Amniotic epithelial cell (primary cell): ENCODE measurements around the gene TULP3.

Source experiments
- DNase-seq: peaks from one replicate; pipeline ENCODE4 v3.0.0-alpha.2; 2010; ENCODE audit warnings: low read depth

The TULP3 gene

DNA sequence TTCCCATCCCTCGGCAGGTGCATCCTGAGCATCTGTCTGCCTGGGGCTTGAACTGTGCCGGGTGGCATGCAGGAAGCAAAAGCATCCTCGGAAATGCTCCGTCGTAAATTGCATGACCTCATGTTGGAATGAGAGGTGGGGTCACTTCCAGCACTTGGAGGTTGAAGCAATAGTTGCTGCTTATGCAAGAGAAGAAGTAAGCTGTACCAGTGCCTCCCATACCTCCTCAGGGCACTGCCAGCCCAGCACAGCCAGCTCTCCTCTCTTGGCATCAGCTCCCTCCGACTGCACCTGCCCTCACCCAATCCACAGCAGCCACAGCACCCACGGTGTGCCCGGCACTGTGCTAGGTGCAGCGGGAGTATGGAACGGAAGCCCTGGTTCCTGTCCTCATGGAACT, 80.1 kb downstream of the TULP3 start:
- peak; percentile 73 for DNase-seq

DNA sequence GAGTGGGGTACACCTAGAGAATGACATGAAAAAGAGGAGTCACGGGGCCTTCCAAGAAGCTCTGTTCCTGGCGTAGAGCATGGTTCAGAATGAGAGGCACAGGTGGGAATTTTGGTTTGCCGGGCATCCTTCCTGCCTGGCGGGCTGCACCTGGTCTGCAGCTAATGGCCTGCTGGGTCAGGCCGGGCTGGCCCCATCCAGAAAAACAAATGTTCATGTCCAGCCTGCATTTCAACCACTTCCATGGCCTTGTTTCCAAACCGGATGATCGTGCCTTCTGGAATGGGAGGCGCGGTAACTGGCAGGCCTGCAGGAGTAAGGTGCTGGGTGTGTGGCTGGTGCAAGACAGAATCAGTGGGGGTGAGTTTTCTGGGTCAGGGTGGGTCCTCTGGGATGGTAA, 82.9 kb downstream of the TULP3 start:
- DNase-seq: no peak

GRCh38 chr12:2974560-2974971, 83.9 kb downstream of the TULP3 start:
- DNase-seq: peak; percentile 27

DNA sequence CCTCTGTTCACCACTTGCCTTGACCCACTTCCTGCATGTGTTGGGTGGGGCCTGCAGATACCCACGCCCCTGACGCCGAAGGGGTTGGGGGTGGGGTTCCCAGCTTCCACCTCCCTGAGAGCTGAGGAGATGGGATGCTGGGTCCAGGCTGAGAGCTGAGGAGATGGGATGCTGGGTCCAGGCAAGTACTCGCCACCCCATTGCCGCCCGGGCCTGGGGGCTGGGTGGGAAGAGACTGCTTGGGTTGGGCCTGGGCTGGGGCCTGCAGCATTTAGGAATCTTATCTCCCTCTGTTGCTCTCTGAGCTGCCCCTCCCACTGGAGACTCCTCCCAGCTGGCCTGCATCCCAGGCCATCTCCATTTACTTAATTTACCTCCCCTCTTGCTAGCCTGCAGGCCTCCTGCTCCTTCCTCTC, 85.9 kb downstream of the TULP3 start:
- DNase-seq: no peak

GRCh38 chr12:2977776-2978175, 87.1 kb downstream of the TULP3 start:
- DNase-seq: no peak

DNA sequence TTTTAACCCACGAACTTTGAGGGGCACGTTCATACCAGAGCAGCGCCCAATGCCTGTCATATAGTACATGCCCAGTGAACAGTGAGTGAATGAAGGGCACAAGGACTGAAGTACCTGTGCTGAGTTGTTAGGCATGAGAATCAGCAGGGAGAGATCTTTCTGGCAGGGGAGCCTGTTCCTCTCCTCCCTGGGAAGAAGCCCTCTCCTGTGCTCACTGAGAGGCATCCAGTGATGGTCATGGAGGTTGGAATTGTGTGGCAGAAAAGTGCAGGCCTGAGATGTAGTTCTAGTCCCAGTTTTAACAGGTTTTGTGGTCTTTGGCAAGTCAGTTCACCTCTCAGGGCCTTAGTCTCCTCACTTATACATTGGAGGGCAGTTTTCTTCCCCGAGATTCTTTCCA, 89.1 kb downstream of the TULP3 start:
- no peak for DNase-seq

DNA sequence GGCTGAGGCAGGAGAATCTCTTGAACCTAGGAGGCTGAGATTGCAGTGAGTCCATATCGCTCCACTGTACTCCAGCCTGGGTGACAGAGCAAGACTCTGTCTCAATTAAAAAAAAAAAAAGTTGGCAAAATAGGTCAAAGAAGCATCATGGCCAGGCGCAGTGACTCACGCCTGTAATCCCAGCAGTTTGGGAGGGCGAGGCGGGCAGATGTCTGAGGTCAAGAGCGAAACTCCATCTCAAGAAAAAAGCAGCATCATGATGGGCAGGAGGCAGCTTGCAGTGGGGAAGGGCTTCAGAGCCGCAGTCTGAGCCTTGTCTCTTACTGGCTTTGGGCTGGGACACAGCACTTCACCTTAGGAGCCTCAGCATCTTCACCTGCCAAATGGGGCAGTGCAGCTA, 89.9 kb downstream of the TULP3 start:
- no peak for DNase-seq

GRCh38 chr12:2982361-2982760, 91.7 kb downstream of the TULP3 start:
- no peak for DNase-seq

DNA sequence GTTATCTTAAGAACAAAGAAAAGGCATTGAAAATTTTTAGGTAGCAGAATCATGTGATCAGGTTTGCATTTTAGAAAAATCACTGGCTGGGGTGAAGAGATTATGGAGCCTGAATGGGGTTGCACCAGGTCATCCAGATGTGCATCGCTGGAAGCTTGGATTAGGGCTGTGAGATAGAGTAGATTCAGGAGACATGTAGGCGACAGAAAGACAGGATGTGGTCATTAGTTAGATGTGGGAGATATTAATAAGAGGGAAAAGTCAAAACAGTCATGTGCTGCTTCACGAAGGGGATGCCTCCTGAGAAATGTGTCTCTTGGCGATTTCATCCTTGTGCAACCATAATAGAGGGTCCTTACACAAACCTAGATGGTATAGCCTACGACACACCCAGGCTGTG, 93.6 kb downstream of the TULP3 start:
- no peak for DNase-seq

DNA sequence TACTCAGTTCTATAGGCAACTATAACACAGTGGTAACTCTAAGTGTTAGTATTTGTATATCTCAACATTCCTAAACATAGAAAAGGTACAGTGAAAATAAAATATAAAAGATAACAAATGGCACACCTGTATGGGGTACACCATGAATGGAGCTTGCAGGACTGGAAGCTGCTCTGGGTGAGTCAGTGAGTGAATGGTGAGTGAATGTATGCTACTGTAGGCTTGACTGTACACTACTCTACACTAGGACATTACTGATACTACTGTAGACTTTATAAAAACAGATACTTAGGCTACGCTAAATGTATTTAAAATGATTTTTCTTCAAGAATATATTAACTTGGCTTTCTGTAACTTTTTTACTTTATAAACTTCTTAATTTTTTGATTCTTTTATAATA, 94.0 kb downstream of the TULP3 start:
- no peak for DNase-seq

DNA sequence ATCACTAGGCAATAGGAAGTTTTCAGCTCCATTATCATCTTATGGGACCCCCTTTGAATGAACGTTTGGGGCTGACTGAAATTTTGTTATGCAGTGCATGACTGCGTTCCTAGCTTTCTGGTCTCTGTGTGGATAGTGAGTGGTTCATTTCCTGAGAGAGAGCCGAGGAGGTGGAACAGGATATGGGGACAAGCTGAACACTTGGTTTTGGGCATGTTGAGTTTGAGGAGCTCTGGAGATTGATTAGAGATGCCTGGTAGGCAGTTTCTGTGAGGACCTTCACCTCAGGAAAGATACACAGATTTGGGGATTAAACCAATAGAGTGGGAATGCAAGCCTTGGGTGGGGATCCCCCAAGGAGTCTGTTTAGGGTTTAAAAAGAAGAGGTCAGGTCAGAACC, 96.2 kb downstream of the TULP3 start:
- no peak for DNase-seq

DNA sequence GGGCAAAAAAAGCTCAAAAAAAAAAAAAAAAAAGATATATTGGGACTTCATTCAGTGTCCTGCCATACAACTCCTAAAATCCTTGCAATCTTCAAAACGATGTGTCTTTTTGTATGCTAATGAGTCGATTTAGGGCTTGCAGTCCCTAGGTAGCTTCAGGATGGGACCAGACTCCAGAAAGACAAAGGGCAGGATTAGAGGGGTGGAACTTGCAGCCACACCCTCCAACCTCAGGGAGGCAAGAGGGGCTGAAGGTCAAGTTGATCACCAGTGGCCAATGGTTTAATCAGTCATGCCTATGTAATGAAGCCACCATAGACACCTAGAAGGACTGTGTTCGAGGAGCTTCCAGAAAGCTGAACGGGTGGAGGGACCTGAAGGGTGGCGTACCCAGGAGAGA, 97.8 kb downstream of the TULP3 start:
- no peak for DNase-seq
